GM19025 (cell line): ENCODE results near the gene SLC7A10.

ENCODE experiments used
- ATAC-seq: cut with Tn5 transposase; IDR thresholded peaks from one replicate; pipeline ENCODE4 v1.9.1; 2021; ENCODE audit warnings: mild to moderate bottlenecking, low read depth, moderate library complexity; ENCODE audit not compliant: unreplicated experiment

The SLC7A10 gene

DNA sequence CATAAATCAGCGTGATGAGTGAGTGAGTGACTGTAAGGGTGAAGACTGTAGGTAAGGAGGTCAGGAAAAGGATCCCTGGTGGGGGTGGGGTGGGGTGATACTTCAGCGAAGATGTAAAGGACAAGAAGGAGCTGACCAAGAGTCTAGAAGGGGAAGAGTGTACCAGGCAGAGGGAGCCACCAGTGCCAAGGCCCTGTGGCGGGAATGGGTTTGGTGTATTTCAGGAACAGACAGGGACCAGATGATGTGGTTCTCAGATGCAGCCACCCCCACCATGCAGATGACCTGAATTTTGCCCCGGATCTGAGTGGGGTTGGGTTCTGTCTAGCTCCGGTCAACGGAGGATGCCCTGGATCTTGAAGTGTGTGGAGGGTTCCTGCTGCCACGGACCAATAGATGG lies 30.1 kb upstream of the SLC7A10 start:
- no peak for ATAC-seq

DNA sequence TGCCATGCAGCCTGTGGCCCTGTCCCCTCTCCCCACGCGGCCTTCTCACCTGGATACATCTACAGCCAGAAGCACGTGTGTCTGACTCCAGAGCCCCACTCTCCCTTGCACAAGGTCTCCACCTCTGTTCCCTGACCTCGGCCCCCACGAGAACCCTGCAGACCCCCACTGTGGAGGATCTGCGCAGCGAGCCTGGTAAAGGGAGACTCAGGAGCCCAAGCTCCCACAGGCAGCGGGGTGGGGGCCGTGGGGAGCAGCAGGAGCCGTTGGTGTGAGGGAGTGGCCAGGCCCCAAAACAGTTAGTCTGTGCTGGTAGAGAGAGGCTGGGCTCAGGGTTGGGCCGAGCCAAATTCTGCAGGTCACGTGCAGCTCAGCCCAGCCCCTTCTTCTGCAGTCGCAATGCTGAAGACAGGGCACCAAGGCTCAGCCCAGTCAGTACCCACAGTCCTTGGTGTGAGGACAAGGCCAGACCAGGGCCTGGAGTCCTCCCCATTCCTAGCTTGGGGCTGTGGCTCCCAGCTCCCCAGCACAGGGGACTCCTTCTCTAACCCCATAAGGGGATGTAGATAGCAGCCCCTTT lies 28.7 kb upstream of the SLC7A10 start:
- no peak for ATAC-seq

DNA sequence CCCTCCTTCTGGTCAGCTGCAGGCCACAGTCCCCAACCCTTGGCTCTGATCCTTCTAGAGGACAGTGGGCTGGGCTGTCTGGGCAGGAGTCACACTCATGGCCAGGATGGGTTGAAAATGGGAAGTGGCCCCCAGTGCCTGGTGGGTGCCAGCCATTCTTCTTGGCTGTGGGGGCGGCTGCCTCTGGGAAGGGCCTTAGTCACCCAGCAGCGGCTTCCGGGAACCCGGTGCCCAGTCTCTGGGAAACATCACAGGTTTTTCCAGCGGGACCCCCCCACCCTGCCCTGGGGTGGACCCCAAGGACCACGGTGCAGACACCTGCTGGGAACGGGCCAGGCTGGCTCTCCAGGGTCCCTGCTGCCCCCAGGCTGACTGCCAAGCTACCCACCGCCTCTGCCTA lies 27.3 kb upstream of the SLC7A10 start:
- no peak for ATAC-seq

DNA sequence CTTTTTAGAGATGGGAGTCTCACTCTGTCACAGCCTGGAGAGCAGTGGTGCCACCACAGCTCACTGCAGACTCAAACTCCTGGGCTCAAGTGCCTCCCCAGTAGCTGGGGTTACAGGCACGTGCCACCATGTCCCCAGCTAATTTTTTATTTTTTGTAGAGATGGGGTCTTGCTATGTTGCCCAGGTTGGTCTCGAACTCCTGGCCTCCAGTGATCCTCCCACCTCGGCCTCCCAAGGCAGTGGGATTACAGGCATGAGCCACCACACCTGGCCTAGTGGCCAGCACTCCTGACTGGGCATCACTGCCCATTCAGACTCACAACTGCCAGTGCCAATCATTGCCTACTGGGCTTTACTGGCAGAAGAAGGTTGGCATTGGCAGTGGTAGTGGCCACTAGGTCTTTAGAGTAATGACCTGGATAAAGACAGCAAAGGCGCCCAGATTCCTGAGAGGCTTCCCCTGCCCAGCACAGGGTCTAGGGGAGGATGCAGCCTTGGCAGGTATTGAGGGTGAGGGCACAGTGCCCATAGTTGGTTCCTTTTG lies 26.8 kb upstream of the SLC7A10 start:
- ATAC-seq, result no peak

DNA sequence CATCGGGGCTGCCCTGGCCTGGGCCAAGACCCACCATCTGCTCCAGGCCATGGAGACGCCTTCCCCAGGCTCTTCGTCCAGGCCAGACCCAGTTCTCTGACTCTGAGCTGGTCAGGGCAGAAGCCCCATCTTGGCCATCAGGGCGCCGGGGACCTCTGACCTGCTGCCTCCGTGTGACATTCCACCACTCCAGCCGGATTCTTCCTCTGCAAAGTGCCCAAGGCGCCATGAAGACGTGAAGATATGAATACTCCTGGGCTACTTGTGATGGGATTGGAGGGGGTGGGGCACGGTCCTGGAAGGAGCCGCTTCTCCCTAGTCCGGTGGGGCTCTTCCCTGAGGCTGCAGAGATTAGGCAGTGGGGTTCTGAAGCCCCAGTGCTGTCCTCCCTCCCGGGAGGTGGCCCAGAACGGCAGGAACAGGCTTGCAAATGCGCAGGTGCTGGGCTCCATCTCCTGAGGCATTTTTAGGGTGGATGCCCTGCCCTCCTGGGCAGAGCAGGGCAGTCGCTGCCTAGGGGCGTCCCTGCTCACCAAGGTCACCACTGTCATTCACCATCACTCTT lies 26.0 kb upstream of the SLC7A10 start:
- ATAC-seq, result no peak

DNA sequence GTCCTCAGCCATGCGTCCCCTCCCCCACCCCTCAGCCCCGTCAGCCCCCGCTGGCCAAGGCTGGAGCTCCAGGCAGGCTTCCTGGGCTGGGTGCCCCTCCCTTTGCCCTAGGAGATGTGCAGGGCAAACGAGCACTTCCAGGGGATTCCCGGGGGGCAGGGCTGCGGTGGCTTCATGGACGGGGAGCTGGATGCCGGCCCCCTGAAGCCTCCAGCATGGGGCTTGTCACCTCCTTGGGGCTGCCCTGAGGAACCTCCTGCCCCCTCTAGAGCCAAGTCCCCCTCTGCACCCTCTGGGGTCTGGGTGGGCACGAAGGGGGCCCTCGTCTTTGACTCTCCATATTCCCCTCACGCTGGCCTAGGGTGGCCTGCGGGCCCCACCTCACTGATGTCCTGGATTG lies 25.4 kb upstream of the SLC7A10 start:
- no peak for ATAC-seq

DNA sequence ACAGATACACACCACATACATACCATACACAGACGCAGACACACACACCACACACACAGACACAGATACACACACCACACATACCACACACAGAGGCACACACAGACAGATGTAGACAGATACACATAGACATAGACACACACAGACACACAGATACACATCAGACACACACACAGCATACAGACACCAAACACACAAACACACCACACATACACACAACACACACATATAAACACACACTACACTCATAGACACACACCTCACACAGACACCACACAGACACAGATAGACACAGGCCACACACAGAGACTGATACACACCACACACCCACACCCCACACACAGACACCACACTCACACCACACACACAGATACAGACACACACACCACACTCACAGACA lies 24.9 kb upstream of the SLC7A10 start:
- ATAC-seq, result no peak

DNA sequence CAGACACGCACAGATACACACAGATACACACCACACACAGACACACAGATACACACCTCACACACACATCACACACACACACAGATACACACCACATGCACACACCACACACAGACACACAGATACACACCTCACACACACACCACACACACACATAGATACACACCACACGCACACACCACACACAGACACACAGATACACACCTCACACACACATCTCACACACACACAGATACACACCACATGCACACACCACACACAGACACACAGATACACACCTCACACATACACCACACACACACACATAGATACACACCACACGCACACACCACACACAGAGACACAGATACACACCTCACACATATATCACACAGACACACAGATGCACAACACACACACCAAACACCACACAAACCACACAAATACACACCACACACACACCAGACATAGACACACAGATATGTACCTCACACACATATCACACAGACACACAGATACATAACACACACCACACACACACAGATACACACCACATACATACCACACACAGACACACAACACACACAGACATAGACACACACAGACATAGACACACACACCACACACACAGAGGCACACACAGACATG lies 24.2 kb upstream of the SLC7A10 start:
- no peak for ATAC-seq

DNA sequence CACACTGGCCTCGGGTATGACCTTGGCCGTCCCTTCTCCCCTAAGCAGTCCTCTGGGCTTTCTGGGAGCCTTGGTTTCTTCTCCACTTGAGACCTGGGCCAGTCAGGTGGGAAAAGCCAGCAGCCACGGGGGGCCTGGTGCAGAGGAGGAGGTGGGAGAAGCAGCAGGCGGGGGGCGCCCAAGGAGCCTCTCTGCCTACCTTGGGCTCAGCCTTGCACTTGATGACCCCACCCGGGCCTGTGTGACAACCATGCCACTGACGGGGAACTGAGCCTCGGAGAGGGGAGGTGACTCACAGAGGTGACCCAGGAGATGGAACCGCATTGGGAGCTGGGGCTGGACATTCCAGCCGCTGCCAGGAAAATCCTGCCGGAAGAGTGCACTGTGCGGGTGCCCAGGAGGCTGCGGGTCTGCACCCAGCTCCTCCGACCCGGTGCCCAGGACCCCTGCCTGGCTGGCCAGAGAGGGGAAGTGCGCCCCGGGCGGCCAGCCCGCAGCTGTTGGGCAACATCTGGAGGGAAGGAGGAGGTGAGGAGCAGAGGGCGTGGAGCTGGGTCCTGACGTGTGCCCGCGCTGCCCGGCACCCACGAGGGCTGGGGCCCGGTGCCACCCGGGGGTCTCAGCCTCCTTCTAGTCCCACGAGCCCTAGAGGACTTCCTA lies 23.4 kb upstream of the SLC7A10 start:
- ATAC-seq, result no peak

DNA sequence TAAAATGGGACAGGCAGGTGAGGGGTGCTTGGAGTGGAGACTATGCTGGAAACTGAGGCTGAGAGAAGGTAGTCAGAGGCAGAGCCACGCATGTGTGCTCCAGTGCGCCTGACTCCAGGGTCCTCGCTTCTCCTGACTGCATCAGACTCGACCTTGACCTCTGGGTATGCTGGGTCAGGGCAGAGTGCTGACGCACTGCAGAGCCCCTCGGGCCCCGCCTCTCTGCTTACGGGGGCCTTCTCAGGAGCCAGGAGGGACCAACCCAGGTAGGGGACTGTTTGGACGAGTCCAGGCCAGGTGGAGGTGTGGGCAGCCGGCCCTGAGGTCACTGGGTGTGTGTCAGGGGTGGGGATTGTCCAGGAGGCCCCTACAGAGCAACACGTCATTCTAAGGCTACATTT lies 22.9 kb upstream of the SLC7A10 start:
- ATAC-seq, result no peak

DNA sequence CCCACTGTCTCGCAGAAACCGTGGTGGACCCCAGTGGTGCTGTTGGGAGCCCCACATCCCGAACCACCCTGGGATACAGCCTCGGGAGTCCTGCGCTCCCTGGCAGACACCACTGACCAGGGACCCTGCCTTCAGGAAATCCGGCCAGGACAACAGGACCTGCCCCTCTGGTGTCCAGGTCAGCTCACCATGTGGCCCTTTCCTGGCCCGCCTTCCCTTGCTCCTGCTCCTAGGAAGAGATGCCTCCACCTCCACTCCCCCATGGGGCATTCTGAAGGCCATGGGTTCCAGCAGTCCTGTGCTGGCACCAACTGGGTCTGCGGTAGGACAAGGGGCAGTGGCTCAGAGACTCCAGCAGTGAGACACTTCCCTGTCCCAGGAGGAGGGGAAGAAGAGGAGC lies 22.5 kb upstream of the SLC7A10 start:
- no peak for ATAC-seq

DNA sequence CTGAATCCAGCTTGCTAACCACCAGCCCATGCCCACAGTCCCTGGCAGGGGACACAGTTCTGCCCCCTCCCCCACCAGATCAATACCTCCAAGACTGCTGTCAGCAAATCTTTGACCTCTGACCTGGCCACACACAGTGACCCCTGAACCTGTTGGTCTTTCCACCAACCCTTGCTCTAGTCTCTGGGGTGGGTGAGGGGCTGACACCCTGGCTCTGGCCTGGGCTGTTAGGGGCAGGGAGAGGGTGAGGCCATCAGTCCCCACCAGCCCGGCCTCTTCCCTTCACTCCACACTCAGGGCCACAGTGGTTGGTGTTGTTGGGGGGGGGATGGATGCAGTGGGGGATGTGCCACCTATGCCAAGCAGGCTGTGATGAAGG lies 21.8 kb upstream of the SLC7A10 start:
- no peak for ATAC-seq

DNA sequence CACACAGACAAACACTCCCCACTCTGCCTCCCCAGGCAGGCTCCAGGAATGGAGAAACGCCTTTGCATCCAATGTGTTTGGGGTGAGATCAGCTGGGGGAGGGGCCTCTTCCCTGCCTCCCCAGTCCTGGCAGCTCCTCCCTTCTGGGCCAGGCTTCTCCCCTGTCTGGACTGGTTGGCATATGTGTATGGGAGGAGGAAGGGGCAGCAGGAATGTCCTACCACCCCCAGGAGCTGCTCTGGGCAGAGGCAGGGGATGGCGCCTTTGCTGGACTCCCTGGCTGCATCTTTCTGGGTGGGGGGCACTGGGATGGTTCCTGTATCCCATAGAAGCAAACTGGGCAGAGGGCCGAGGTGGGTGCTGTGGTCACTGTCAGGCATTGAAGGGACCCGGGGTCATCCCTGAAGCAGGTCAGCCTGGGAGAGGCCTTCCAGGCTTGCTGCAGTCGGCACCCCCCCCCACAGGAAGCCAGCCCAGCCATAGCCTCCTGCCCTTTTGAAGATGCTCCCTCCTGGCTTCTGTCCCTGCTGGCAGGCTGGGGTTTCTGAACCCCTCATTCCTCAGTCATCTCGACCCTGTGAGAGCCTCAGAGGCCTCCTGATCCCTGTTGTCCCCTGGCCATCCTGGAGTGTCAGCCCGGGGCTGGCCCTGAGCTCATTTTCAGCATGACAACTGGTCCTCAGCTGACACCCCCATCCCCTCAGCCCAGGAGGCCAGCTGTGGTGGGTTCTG lies 21.2 kb upstream of the SLC7A10 start:
- ATAC-seq, result no peak

DNA sequence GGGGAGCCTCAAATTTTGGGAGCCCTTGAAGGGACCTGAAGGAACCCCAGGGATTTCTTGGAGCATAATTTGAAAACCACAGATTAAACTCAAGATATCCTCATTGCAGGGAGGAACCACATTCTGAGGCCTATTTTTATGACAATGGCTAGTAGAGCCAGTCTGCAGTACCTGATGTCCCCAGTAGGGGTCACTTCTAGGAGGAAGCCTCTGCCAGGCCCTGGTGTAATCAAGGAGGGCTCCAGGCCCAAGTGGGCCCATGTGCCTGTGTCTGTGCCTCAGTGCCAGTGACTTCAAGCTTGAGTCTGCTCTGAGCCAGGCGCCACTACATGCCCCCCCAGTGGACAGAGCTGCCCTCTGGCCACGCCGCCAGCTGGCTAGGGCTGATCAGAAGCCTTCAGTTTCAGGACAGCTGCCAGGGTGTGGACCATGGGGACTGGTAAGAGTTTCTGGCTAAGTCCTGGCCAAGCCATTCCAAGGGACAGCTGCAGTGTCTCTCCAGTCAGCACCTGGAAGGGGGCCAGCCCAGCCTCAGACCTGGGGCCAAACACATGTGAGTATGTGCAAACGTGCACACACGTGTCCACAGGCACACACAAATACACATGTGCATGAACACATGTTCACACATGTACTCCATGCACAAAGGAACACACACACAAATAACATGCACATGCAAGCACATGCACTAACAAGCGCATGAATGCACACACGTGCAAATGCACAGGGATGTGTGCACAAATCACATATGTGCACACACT lies 20.5 kb upstream of the SLC7A10 start:
- ATAC-seq, result no peak

DNA sequence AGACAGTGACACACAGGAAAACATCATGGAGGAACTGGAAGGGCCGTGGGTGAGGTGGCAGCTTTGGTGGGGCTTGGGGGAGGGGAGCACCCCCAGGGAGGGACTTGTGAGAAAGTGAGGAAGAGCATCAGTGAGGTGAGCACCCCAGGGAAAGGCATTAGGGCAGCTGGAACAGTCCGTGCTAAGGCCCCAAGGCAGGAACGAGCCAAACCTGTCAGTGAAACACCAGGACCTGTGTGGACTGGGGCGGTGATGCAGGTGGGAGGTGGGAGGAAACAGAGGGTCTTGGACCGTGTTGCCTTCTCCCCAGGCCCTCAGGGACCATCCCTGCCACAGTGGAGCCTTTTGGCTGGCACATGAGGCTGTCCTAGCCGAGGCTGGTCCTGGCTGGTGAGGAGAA lies 17.3 kb upstream of the SLC7A10 start:
- ATAC-seq, result no peak

DNA sequence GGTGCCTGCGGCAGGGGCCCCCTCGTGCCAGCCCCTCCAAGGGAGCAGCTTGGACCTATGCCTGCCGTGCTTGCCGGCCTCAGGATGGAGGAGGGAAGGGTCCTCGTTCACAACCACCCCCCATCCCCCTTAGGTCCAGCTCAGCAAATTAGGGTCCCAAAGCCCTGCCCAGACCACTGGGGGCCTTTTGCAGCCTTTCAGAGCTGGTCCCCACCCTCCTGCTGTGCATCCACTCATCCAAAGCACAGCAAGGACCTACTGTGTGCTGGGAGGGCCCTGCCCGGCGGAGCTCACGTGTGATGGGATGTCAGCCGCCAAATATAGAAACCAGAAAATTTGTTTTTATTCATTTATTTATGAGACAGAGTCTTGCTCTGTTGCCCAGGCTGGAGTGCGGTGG lies 16.5 kb upstream of the SLC7A10 start:
- no peak for ATAC-seq

DNA sequence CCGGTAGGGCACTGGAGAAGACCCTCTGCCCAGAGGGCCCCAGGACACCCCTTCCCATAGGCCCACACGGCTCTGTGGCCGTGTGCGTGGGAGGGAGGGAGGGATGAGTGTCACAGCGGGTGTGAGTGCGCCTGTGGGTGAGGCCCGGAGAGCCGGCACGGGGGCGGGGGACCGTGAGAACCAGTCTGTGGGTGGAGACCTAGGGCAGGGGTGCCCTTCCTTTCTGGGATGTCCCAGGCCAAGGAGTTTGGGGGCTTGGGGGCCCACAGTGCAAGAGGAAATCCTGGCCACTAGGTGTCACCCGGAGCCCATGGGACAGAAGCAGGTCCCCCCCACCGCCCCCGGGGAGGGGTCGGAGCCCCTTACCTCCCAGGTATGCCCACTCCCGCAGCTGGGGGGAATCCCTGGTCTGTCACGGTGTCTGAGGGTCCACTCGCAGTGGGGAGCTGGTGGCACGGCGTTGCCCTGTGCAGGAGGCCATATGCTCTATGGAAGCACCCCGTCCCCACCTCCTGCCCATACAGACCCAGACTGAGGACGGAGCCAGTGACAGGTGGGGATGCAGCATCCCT lies 16.0 kb upstream of the SLC7A10 start:
- no peak for ATAC-seq

DNA sequence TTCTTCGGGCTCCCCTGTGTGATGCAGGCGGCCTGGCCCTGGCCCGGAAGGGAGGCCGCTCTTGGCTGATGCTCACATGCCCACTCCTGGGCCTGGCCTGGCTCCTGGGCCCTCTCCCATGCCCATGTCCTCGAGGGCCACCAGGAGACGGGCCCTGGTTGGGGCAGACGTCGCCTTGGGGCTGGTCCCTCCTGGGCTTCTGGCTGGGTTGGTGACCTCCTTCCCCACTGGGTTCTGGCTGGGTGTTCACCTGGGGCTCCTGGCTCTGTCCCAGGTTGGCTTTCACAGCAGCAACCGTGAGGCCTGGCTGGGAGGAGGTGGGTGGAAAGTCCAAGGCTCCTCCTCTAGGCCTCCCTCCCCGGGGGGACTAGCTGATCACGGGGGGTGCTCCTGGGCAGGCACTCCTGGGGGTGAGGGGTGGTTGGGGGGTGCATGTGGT lies 15.5 kb upstream of the SLC7A10 start:
- ATAC-seq, result no peak

DNA sequence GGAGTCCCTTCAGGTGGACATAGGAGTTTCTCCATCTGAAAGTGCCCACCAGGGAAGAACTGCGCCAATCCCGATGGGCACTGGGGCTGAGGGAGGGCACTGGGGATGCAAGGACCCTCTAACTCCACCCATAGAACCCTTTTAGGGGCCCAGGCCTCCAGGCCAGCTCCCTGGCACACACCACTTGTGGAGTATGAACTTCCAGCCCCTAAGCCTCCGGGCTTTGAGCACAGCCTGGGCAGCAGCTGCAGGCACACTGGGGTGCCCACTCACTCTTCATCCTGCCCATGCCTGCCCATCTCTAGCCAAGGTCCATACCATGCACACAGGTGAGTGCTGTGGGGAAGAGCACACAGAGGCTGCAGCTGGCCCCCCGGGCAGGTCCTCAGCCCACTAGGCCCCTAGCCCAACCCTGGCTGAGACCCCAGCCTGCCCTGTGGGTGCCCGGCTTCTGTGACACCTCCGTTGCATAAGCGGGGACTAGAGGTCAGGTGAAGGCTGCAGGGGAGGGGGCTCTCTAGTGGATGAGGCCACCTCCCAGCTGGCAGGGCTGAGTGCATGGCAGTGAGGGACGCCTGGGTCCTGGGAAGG lies 14.6 kb upstream of the SLC7A10 start:
- no peak for ATAC-seq
